ENCODE measurements around the gene CES2. TPM values are rescaled to one million over a fixed set of nuclear protein-coding genes. Genes with fewer than 3 reads are reported as not detected.
A peak's percentile ranks its signal among the peaks of the same experiment; 100 is the strongest.

Gene CES2
- total and polyA plus RNA-seq, 9 of the 15 experiments (the other 6 are each of a cell fraction or from before 2014, with no cell fraction given), result 2.2 to 37.9 (median 24.4) TPM

GRCh38 chr16:66961065-66961744 lies 25.9 kb downstream of the CES2 start, which contains the start of gene CES3 (continued):
- TF ChIP-seq ZBTB40 (IDR thresholded peaks at IDR 0.05) (peak; percentile 46), ZBTB40 (CRISPR knock-in tag; IDR thresholded peaks at IDR 0.05) (no peak), NRF1 (conservative IDR thresholded peaks at IDR 0.05 in 1 of 2, IDR thresholded peaks at IDR 0.05 in 1 of 2) (peak; percentile 37 to 56), CTCF (IDR thresholded peaks at IDR 0.05 in 2 of 3, conservative IDR thresholded peaks at IDR 0.05 in 1 of 3; ENCODE audit: insufficient read depth in 2 of 3, low read depth in 1 of 3, low read length in 3 of 3) (peak; percentile 92 to 98 (median 96)), RCOR1 (IDR thresholded peaks at IDR 0.05; ENCODE audit: borderline replicate concordance in 1 of 2, low read depth in 2 of 2, low read length in 2 of 2) (peak in 1 of 2 experiments; percentile 42; a peak in 1 of 4 replicates), SMAD2 (IDR thresholded peaks at IDR 0.05; ENCODE audit: low read depth, low read length) (no peak), ZNF263 (CRISPR knock-in tag; IDR thresholded peaks at IDR 0.05; ENCODE audit: borderline replicate concordance) (0 out of 2 replicates have a peak, but pooled peaks have one; percentile 31), KDM5B (IDR thresholded peaks at IDR 0.05; ENCODE audit: insufficient replicate concordance, low read depth, low read length) (peak; percentile 29), PHF20 (IDR thresholded peaks at IDR 0.05; ENCODE audit: partially characterized antibody) (peak; percentile 30), ARNT (IDR thresholded peaks at IDR 0.05) (0 out of 4 replicates have a peak, but pooled peaks of 1 of the 2 experiments have one; percentile 28), RBM14 (IDR thresholded peaks at IDR 0.05; ENCODE audit: borderline replicate concordance, insufficient read depth, low read depth, low read length) (no peak), TFAP4 (CRISPR knock-in tag; IDR thresholded peaks at IDR 0.05; ENCODE audit: borderline replicate concordance) (peak; percentile 47; the same call in 1 of the 2 replicates), PHF8 (IDR thresholded peaks at IDR 0.05; ENCODE audit: borderline replicate concordance, low read length) (peak; percentile 57; the same call in 1 of the 2 replicates), SAFB2 (IDR thresholded peaks at IDR 0.05; ENCODE audit: borderline replicate concordance, low read depth, low read length, severe bottlenecking) (no peak)
